H9 (cell line): Measurements from ENCODE around the gene FAM210A. TPM values are rescaled to one million over a fixed set of nuclear protein-coding genes. Genes with fewer than 3 reads are reported as not detected.
A peak's percentile ranks its signal among the peaks of the same experiment; 100 is the strongest.

ENCODE experiments used
- DNase-seq: peaks from one replicate; pipeline ENCODE4 v3.0.0-alpha.2; 2017
- H2AFZ ChIP-seq: one replicate; pipeline ENCODE4 v1.6.1; 2013; ENCODE audit warnings: mild to moderate bottlenecking, low read length, control low read depth, moderate library complexity
- H2AK5ac ChIP-seq: 2 replicates; pipeline ENCODE4 v1.6.1; 2013; ENCODE audit warnings: low read length, control low read depth, mixed read lengths; ENCODE audit not compliant: insufficient read length
- H2BK120ac ChIP-seq: one replicate; pipeline ENCODE4 v1.6.1; 2013; ENCODE audit warnings: low read depth, mild to moderate bottlenecking, low read length, control low read depth, inconsistent platforms; ENCODE audit not compliant: poor library complexity, severe bottlenecking
- H2BK12ac ChIP-seq: 2 replicates; pipeline ENCODE4 v1.6.1; 2013; ENCODE audit warnings: low read length, control low read depth, mixed read lengths, low read depth; ENCODE audit not compliant: insufficient read length
- H2BK15ac ChIP-seq: 2 replicates; pipeline ENCODE4 v1.6.1; 2013; ENCODE audit warnings: low read depth, low read length, control low read depth
- H2BK20ac ChIP-seq: one replicate; pipeline ENCODE4 v1.6.1; 2013; ENCODE audit warnings: low read depth, mild to moderate bottlenecking, low read length, control low read depth, inconsistent platforms; ENCODE audit not compliant: poor library complexity, severe bottlenecking
- H2BK5ac ChIP-seq: 2 replicates; pipeline ENCODE4 v1.6.1; 2013; ENCODE audit warnings: low read length, control low read depth, mixed read lengths; ENCODE audit not compliant: insufficient read length
- H3K14ac ChIP-seq: 2 replicates; pipeline ENCODE4 v1.6.1; 2013; ENCODE audit warnings: low read length, control low read depth; ENCODE audit not compliant: insufficient read depth
- H3K18ac ChIP-seq: 2 replicates; pipeline ENCODE4 v1.6.1; 2013; ENCODE audit warnings: low read depth, mild to moderate bottlenecking, mixed read lengths, low read length, control low read depth; ENCODE audit not compliant: insufficient read length
- H3K23ac ChIP-seq: 2 replicates; pipeline ENCODE4 v1.6.1; 2013; ENCODE audit warnings: low read length, control low read depth, mixed read lengths, low read depth; ENCODE audit not compliant: insufficient read length
- H3K23me2 ChIP-seq: 2 replicates; pipeline ENCODE4 v1.6.1; 2013; ENCODE audit warnings: low read depth, mild to moderate bottlenecking, mixed read lengths, low read length, control low read depth; ENCODE audit not compliant: insufficient read length, poor library complexity, severe bottlenecking
- H3K27ac ChIP-seq: 2 replicates; pipeline ENCODE4 v1.5.1; 2013; ENCODE audit warnings: low read length, control low read depth, mixed read lengths, low read depth; ENCODE audit not compliant: insufficient read length
- H3K27me3 ChIP-seq: 2 replicates; pipeline ENCODE4 v1.6.1; 2013; ENCODE audit warnings: low read length, control low read depth, inconsistent platforms; ENCODE audit not compliant: insufficient read depth
- H3K4ac ChIP-seq: 2 replicates; pipeline ENCODE4 v1.6.1; 2013; ENCODE audit warnings: low read depth, mild to moderate bottlenecking, control low read depth, inconsistent platforms, low read length, moderate library complexity
- H3K4me1 ChIP-seq: 2 replicates; pipeline ENCODE4 v1.6.1; 2013; ENCODE audit warnings: low read length, control low read depth, inconsistent platforms; ENCODE audit not compliant: insufficient read depth
- H3K4me2 ChIP-seq: 2 replicates; pipeline ENCODE4 v1.6.1; 2013; ENCODE audit warnings: low read length, control low read depth, mixed read lengths; ENCODE audit not compliant: insufficient read length, insufficient read depth
- H3K56ac ChIP-seq: 2 replicates; pipeline ENCODE4 v1.6.1; 2013; ENCODE audit warnings: low read depth, mild to moderate bottlenecking, mixed read lengths, low read length, control low read depth; ENCODE audit not compliant: insufficient read length
- H3K79me1 ChIP-seq: 2 replicates; pipeline ENCODE4 v1.6.1; 2013; ENCODE audit warnings: low read depth, mild to moderate bottlenecking, moderate library complexity, low read length, control low read depth, inconsistent platforms; ENCODE audit not compliant: insufficient read depth, poor library complexity, severe bottlenecking
- H3K79me2 ChIP-seq: 2 replicates; pipeline ENCODE4 v1.6.1; 2013; ENCODE audit warnings: low read length, control low read depth, inconsistent platforms; ENCODE audit not compliant: insufficient read depth
- H3K9ac ChIP-seq: 2 replicates; pipeline ENCODE4 v1.6.1; 2013; ENCODE audit warnings: low read length, control low read depth, mixed read lengths; ENCODE audit not compliant: insufficient read length; ENCODE audit errors: extremely low read depth
- H3K9me3 ChIP-seq: one replicate; pipeline ENCODE4 v1.6.1; 2013; ENCODE audit warnings: low read depth, low read length, inconsistent platforms; ENCODE audit not compliant: control insufficient read depth
- H3T11ph ChIP-seq: one replicate; pipeline ENCODE4 v1.6.1; 2013; ENCODE audit warnings: mild to moderate bottlenecking, low read length, control low read depth, inconsistent platforms
- H4K20me1 ChIP-seq: one replicate; pipeline ENCODE4 v1.6.1; 2013; ENCODE audit not compliant: control insufficient read depth, insufficient read length, insufficient read depth
- H4K5ac ChIP-seq: 2 replicates; pipeline ENCODE4 v1.6.1; 2013; ENCODE audit warnings: low read depth, mild to moderate bottlenecking, mixed read lengths, low read length, control low read depth; ENCODE audit not compliant: insufficient read length
- H4K8ac ChIP-seq: replicated peaks from 2 replicates; pipeline ENCODE4 v1.6.1; 2013; ENCODE audit warnings: low read length, control low read depth, mixed read lengths, low read depth; ENCODE audit not compliant: insufficient read length
- H4K91ac ChIP-seq: 2 replicates; pipeline ENCODE4 v1.6.1; 2013; ENCODE audit warnings: low read depth, mild to moderate bottlenecking, moderate library complexity, mixed read lengths, low read length, control low read depth; ENCODE audit not compliant: insufficient read length
- H3K27ac Mint-ChIP-seq, 3 experiments: 2 replicates in 2 of 3; 3 replicates in 1 of 3; pipeline ENCODE4 v1.8.0; 2020 to 2021; ENCODE audit warnings: mixed read lengths in 3 of 3, mild to moderate bottlenecking in 1 of 3, moderate library complexity in 1 of 3
- H3K27me3 Mint-ChIP-seq: 2 replicates; pipeline ENCODE4 v1.8.0; 2021; ENCODE audit warnings: low read depth, mild to moderate bottlenecking, moderate library complexity, mixed read lengths
- H3K36me3 Mint-ChIP-seq, 3 experiments: 2 replicates in 2 of 3; 3 replicates in 1 of 3; pipeline ENCODE4 v1.8.0; 2020 to 2021; ENCODE audit warnings: low read depth in 3 of 3, mixed read lengths in 3 of 3; ENCODE audit not compliant: insufficient read depth in 1 of 3
- H3K4me1 Mint-ChIP-seq, 2 experiments: 2 replicates each; pipeline ENCODE4 v1.8.0; 2020; ENCODE audit warnings: mixed read lengths in 2 of 2
- H3K4me3 Mint-ChIP-seq, 2 experiments: 2 replicates in 1 of 2; 3 replicates in 1 of 2; pipeline ENCODE4 v1.8.0; 2020 to 2021; ENCODE audit warnings: mild to moderate bottlenecking in 2 of 2, mixed read lengths in 2 of 2, moderate library complexity in 1 of 2
- H3K9me3 Mint-ChIP-seq, 2 experiments: 2 replicates in 1 of 2; 3 replicates in 1 of 2; pipeline ENCODE4 v1.8.0; 2020; ENCODE audit warnings: mild to moderate bottlenecking in 2 of 2, mixed read lengths in 2 of 2, moderate library complexity in 1 of 2
- CTCF ChIP-seq: fragments of 200-600 bp; sonication (generic); conservative IDR thresholded peaks from 3 replicates; pipeline ENCODE4 v1.8.0; 2021; ENCODE audit warnings: antibody characterized with exemption, mild to moderate bottlenecking
- WGBS: extraction: QIAGEN DNeasy Blood & Tissue Kit; methylation state at CpG from one replicate; pipeline ENCODE4 v1.1.7; 2013; ENCODE audit warnings: missing lambda C conversion rate, low lambda C conversion rate, mixed read lengths; ENCODE audit not compliant: insufficient read length; ENCODE audit errors: extremely low coverage; 5-methylcytosine and 5-hydroxymethylcytosine counted together
- total RNA-seq: library from RNA; stranded (reverse); gene quantifications from 2 replicates; pipeline ENCODE4 v1.2.1, GENCODE V29; 2021

Gene FAM210A
- total RNA-seq, 1 experiment from 2014 or later: 22.5 TPM

- Histone ChIP-seq H3K27me3 (no peaks in the 10 kb centered on the region), H2AFZ (no peak overlapping the region), H3K14ac (no peak overlapping the region), H3K18ac (no peak overlapping the region), H3K4me1 (peaks cover 7% of the 10 kb centered on the region; the same call in 1 of the 2 replicates), H3K79me1 (peaks cover 2% of the 10 kb centered on the region), H4K20me1 (no peaks in the 10 kb centered on the region), H2BK20ac (no peak overlapping the region), H3K56ac (no peak overlapping the region), H3T11ph (no peak overlapping the region), H2BK15ac (no peak overlapping the region), H4K5ac (no peak overlapping the region), H3K9me3 (no peaks in the 10 kb centered on the region), H3K27ac (no peak overlapping the region), H3K23ac (no peak overlapping the region), H3K4me2 (no peak overlapping the region), H2BK12ac (no peak overlapping the region), H3K79me2 (peaks cover 9% of the 10 kb centered on the region; the same call in 1 of the 2 replicates), H2AK5ac (no peak overlapping the region), H2BK5ac (no peak overlapping the region), H2BK120ac (no peak overlapping the region), H3K4ac (no peak overlapping the region), H4K91ac (no peak overlapping the region), H3K9ac (no peak overlapping the region), H4K8ac (no peak overlapping the region), H3K23me2 (no peaks in the 10 kb centered on the region)
- no peak for DNase-seq
- Mint-ChIP-seq H3K4me1 (peaks cover 25 to 29% of the 10 kb centered on the region in 2 experiments), H3K4me3 (no peak overlapping the region), H3K36me3 (peaks cover 7 to 18% (median 18%) of the 10 kb centered on the region in 3 experiments), H3K27me3 (no peaks in the 10 kb centered on the region), H3K9me3 (peaks cover 0 to 21% of the 10 kb centered on the region in 2 experiments; a peak in 3 of 5 replicates), H3K27ac (peak overlapping the region in 2 of 3 experiments; percentile 7 to 23; a peak in 2 of 7 replicates)
- TF ChIP-seq CTCF: no peak
- no CpG with 5 or more reads among the region's 8 CpGs for WGBS
These were observed 12.8 kb downstream of the FAM210A start for GRCh38 chr18:13713455-13714055.
